COLO829 (cell line): ENCODE measurements around the gene ANAPC16.
A peak's percentile ranks its signal among the peaks of the same experiment; 100 is the strongest.
"Not testable (repeated sequence)": the region's sequence is repeated elsewhere in the genome, so short reads cannot be mapped to it uniquely, and the experiment has no call there.

ENCODE experiments used
- DNase-seq: peaks from one replicate; pipeline ENCODE4 v3.0.0; 2012; ENCODE audit warnings: low spot score

The ANAPC16 gene

DNA sequence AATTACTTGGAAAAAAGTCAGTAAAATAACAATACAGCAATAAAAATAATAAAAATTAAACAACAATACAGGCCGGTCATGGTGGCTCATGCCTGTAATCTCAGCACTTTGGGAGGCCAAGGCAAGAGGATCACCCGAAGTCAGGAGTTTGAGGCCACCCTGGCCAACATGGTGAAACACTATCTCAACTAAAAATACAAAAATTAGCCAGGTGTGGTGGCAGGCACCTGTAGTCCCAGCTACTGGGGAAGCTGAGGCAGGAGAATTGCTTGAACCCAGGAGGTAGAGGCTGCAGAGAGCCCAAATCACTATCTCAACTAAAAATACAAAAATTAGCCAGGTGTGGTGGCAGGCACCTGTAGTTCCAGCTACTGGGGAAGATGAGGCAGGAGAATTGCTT lies 4.0 kb upstream of the ANAPC16 start:
- DNase-seq = not testable (repeated sequence)

DNA sequence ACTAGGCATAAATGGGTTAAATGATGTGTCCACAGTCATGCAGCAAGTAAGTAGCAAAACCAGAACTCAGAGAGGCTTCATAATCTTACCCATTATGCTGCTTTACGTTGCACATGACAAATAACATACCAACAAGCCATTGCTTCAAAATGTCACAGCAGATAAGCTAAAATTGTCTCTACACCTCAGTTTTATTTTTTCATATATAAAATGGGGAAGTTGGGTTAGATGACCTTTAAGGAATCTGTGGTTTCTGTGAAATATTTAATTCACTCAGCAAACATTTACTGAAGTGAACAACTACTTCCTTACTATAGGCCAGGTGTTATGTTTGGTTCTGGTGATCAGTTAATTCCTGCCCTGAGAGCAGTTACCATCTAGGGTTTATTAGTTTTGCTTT lies 2.5 kb downstream of the ANAPC16 start:
- no peak for DNase-seq

DNA sequence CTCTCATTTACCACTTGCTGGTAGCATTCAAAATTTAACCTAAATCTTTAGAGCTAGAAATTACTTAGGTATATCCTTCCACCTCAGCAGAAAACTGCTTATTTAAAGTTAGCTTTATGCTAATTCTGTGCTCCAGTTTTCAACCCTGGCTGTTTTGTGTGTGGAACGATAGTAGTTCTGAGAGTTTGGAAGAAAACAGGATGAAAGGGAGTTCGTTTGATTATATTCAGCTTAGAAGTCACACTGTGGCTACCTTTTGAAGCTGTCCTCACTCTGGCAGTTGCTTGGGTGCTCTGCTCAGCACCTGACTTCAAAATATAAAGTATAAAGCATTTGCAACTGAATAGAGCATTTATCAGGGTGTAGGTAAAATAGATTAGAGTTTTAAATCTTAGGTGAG lies 2.9 kb downstream of the ANAPC16 start:
- no peak for DNase-seq

DNA sequence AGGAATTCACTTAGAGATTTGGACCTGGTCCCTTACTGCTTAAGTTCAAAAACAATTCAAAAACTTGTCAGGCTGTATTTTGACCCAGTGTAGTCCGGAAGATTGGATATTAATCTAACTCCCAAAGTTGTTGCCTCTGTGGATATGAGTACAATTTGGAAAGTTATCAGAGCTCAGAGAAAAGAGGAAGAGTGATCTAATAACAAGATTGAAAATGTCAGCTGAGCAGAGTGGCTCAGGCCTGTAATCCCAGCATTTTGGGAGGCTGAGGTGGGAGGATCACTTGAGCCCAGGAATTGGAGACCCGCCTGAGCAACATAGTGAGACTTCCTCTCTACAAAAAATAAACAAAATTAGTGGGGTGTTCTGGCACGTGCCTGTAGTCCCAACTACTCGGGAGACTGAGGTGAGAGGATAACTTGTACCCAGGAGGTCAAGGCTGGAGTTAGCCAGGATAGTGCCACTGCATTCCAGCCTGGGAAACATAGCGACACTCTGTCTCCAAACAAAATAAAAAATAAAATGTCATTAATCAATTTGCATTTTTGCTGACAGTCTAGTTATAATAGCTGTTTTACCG lies 3.5 kb downstream of the ANAPC16 start:
- DNase-seq = no peak

DNA sequence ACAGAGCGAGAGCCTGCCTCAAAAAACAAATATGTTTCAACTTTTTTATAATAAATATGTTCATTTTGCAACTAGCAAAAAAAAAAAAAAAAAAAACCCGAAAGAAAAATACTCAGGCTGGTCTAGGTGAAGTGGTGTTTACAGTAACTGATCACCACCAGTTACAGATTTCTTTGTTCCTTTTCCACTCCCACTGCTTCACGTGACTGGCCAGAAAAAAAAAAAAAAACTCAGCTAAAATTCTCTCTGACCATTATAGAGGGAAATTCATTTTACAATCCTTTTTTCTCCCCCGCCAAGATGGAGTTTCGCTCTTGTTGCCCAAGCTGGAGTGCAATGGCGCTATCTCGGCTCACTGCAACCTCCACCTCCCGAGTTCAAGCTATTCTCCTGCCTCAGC lies 4.8 kb downstream of the ANAPC16 start:
- DNase-seq = no peak

DNA sequence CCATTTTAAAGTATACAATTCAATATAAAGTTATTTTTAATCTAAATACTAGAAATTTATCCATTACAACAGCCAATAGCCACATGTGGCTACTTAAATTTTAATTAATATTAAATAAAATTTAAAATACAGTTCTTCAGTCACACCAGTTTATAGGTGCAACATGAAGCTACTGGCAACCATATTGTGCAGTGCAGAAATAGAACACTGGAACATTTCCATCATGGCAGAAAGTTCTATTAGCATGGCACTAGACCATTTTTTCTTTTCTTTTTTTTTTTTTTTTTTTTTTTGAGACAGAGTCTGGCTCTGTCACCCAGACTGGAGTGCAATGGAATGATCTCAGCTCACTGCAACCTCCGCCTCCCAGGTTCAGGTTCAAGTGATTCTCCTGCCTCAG lies 5.5 kb downstream of the ANAPC16 start:
- no peak for DNase-seq

DNA sequence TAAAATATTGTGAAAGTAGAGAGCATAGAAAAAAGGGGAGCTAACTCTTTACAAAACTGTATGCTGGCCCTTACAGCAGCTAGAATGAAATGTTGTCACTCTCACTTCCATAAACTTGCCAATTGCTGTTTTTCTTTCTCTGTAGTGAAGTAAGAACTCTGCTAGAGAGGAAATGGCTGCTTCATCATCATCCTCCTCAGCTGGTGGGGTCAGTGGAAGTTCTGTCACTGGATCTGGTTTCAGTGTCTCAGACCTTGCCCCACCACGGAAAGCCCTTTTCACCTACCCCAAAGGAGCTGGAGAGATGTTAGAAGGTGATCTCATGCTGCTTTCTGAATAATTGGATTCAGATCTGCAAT lies 7.9 kb downstream of the ANAPC16 start:
- no peak for DNase-seq

DNA sequence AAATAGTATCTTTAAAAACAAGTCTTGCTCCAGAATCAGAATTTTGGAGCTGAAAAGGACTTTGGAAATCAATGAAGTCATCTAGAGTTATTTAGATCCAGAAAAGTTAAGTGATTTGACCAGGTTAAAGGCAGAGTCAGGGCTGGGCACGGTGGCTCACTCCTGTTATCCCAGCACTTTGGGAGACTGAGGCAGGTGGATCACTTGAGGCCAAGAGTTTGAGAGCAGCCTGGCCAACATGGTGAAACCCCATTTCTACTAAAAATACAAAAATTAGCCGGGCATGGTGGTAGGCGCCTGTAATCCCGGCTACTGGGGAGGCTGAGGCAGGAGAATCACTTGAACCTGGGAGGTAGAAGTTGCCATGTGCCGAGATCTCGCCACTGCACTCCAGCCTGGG lies 8.4 kb downstream of the ANAPC16 start:
- not testable (repeated sequence) for DNase-seq

DNA sequence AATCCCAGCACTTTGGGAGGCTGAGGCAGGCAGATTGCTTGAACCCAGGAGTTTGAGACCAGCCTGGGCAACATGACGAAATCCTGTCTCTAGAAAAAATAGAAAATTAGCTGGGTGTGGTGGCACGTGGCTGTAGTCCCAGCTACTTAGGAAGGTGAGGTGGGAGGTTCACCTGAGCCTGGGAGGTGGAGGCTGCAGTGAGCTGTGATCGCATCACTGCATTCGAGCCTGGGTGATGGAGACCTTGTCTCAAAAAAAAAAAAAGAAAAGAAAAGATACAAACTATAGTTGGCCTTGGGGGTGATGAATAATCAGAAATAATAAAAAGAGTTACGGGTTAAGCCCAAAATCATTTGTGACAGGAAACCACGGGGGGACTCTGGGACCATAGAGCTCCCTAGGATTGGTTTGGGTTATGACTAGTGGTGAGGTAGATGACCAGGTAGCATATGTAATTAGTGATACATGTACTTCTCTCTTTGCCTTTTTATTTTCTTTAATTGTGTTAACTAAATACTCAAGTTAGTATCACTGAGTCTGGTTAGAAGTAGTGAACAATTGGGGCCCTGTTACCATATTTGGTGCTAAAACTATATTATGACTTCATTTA lies 10.7 kb downstream of the ANAPC16 start:
- DNase-seq = no peak

DNA sequence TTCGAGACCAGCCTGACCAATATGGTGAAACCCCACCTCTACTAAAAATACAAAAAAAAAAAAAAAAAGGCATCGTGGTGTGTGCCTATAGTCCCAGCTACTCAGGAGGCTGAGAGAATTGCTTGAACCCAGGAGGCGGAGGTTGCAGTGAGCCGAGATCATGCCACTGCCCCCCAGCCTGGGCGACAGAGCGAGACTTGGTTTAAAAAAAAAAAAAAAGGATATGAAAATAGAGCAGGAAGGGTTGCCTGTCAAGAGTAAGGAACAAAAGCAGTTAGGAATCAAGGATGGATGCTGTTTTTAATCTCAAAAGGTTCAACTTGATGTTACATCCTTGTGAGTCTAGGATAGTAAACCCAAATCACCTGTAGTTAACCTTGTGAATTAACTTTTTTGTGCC lies 12.0 kb downstream of the ANAPC16 start:
- no peak for DNase-seq

DNA sequence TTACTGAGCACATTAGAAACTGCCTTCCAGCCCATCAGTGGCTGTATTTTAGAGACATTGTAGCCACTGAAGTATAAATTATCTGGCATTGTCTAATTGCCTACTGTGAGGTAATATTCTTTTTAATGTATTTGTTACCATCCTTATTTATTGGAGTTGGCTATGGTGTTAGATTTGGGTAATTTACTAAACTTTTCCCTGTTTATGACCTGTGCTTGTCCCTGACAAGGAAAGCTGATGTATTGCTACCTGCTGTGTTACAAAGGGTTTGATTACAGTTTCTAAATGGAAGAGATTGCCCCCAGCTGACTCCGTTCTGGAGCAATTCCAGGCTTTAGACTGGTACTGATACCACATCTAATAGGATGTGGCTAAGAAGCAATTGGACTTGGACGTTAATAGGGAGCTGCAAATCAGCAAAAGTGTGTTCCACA lies 12.5 kb downstream of the ANAPC16 start:
- DNase-seq = no peak

DNA sequence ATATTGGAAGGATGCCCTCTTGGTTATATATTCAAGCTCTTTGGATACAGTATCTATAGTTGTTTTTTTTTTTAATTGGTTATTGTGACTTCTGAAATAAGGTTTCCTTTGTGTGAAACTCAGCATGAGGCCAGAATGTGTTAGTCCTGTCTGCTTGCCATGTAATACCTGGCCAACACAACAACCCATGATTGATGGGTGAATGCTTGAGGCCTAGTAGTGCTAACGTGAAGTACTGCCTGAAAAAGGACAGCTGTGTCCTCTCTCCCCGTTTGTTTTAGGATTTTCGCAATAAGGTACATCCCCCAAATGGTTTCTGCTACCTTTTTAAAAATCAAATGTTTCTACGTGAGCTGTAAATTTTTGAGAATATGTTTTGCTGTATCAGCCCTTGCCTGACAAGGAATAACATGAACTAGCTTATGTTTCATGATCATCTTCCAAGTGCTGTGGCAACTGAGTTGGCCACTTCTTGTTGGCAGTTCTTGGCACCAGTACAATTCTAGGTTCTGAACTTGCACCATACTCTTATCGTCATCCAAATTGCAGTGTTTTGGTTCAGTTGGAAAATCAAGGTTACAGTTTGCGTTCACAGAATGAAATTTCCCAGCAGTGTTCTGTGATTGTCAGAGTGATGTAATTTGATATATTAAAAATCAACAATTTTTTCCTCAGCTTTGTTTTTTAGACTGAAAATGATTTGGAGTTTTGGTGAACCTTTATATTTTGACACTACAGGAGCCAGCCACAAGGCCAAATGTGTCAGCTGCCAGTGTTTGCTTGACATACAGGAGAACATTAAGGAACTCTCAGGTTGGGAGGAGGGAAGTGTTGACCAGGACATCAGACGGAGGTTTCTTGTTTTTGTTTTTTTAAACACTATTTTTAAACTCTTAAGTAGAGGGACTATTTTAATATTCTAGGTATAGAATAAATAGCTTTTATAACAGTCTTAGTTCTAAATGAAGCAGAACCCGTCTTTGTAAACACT lies 13.7 kb downstream of the ANAPC16 start:
- no peak for DNase-seq

DNA sequence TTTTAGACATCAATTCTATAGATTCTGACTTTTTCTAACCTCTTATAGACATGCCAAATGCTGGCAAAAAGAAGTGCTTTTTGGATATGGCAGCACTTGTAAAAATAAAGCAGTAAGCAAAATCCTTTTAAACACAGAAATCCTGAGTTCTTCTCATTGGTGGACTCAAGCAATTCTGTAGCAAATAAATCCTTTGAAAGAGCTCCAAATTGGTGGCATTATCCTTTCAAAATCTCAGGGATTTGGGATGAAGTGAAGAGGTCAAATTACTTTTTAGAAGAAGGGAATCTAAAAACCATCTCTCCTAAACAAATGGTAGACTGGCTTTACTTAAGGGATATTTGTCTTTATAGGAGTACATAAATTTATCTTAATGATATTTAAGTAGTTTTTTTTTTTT lies 17.8 kb downstream of the ANAPC16 start:
- no peak for DNase-seq

DNA sequence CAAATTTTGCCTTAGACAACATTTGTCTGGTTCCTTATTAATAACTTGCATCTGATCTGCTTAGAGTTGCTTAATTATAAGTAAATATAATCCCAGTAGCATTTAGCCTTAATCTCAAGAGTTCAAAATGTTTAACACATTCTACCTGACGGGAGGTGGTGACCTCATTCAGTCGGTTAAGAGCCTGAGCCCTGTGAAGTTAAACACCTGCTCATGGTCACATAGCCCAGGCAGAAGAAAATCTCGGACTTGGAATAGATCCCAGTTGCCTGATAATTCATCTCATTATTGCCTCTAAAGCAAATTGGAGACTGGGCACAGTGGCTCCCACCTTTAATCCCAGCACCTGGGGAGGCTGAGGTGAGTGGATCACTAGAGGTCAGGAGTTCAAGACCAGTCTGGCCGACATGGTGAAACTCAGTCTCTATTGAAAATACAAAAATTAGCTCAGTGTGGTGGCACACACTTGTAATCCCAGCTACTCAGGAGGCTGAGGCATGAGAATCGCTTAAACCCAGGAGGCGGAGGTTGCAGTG lies 18.8 kb downstream of the ANAPC16 start:
- DNase-seq = no peak

DNA sequence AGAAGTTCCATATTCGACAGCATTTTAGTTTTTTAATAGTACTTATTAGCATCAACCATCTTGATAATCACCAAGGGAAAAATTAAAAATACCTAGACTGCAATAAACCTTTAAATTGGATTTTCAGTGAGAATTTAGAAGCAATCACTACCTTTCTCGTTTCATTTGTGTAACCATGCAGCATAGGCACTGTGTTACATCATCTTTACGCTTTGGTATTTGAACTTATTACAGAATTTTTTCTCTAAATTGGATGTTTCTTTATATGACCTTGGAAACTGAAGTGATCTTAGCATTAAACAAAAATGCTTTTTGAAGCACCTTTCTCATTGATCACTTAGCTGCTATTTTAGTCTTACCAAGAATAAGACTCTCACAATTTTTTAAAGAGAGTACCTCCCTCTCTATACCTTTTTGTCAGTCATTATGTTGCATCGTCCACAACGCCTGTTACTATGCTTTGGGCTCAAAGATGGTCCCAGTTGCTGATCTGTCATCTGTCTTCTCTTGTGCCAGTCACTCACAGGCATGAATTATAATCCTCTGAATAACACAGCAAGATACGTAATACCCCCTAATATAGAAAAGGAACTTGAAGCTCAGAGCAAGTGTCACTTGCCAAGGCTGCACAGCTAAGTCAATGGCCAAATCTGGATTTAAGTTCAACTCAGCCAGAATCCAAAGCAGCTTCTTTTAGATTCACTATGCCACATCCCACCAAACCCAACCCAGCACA lies 19.9 kb downstream of the ANAPC16 start:
- DNase-seq = no peak

DNA sequence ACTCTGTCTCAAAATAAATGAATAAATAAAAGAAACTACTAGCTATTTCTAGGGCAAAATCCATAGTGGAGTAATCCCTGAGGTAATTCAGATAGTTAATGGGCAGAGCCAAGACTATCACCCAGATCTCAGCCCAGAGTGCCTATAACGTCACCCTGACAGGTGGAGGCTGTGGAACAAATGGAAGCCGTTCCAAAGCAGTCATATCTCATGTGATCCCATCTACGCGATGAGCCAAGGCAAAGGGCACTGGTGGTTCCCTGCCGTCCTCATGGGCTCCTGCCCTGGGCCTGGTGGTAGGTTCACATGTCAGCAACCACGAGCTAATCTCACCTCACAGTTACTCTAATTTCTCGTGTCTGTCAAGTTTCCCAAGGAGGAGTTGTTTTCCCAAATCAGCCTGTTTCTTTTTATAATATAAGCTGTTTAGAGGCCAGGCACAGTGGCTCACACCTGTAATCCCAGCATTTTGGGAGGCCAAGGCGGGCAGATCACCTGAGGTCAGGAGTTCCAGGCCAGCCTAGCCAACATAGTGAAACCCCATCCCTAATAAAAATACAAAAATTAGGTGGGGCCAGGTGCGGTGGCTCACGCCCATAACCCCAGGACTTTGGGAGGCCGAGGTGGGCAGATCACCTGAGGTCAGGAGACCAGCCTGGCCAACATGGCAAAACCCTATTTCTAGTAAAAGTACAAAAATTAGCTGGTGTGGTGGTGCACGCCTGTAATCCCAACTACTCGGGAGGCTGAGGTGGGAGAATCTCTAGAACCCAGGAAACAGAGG lies 22.8 kb downstream of the ANAPC16 start:
- DNase-seq = no peak

DNA sequence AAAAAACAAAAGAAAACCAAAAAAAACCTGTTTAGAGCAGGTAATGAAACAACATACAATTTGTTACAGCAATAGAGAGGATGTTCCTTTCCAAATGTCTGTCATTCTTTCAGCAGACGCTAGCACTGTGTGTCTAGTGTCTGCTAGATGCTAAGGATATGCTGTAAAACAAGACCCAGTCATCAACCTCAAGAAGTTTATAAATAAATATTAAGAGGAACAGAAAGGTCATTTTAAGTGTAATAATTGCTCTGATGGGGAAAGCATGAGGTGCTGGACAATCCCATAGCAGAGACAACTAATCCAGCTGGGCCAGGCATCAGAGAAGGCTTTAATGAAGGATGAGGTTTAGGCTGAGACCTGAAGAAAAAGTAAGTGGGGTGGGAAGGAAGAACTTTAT lies 23.6 kb downstream of the ANAPC16 start:
- no peak for DNase-seq

DNA sequence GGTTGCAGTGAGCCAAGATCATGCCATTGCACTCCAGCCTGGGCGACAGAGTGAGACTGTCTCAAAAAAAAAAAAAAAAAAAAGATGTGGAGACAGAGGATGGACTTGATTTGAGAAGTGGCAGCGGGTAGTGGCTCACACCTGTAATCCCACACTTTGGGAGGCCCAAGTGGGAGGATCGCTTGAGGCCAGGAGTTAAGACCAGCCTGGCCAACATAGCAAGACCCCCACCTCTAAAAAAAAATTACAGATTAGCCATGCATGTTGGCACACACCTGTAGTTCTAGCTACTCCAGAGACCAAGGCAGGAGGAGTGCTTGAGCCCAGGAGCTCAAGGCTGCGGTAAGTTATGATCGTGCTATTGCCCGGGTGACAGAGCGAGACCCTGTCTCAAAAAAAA lies 24.6 kb downstream of the ANAPC16 start:
- no peak for DNase-seq

DNA sequence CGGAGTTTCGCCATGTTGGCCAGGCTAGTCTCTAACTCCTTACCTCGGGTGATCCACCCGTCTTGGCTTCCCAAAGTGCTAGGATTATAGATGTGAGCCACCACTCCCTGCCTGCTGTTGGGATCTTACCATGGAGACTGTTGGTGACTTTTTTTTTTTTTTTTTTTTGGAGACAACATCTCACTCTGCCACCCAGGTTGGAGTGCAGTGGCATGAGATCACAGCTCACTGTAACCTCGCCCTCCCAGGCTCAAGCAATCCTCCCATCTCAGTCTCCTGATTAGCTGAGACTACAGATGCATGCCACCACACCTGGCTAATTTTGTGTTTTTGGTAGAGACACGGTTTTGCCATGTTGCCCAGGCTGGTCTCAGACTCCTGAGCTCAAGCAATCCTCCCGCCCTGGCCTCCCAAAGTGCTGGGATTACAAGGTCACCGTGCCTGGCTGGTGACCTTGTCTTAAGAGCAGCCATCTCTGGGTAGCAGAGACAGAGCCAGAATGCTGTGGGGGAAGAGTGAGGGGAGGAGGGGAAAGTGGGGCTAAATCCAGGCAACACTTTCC lies 26.0 kb downstream of the ANAPC16 start:
- no peak for DNase-seq

DNA sequence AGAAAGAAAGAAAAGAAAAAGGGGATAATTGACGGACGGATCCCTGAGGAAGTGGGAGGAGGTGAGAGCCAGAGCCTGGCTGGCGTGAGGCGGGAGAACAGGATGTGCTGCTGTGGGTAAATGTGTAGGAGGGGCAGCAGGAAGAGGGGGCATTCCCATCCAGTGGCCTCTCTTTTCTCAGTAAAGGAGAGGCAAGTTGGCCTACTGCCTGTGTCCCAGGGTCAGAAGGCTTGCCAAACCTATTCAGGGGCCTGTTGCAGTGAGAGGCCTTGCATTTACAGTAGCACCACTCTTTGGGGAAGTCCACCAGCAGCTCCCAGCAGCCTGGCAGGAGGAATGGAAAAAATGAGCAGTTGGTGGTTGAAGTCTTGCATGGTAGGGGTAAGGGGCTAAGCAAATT lies 26.9 kb downstream of the ANAPC16 start:
- DNase-seq = peak; percentile 51

DNA sequence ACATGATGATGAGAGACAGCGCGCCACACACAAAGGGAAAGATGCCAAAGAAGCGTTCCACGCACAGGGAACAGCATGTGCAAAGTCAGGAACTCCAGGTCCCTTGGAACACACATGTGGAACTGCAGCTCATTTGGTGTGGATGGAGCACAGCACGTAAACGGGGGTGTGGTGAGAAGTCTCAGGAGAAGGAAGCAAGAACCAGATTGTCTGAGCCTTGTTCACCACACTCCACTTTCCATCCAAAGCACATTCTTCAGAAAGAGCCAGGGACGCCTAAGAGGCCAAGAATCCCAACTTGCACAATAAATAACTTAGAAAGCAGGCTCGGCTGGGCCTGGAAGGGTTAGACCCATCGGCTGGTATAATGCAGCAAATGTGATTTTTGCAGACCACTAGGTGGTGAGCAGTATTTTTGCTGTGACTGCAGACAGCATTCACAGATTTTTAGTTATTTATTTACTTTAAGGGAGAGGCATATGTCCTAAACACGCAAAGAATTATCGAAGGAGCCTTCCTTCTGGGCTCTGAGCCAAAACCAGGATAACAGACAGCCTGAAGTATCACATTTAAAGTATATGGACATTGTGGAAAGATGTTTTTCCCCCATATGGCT lies 28.1 kb downstream of the ANAPC16 start:
- no peak for DNase-seq
